Testis (tissue), 2 donors: ENCODE measurements around the gene LILRA5.
"Not testable (repeated sequence)": the region's sequence is repeated elsewhere in the genome, so short reads cannot be mapped to it uniquely, and the experiment has no call there.

Experiments used
- CTCF ChIP-seq, 3 experiments: fragments of 450-650 bp in 2 of 3; fragments of 200-600 bp in 1 of 3; sonication (generic) in 1 of 3; IDR thresholded peaks; one replicate each; pipeline ENCODE4 v1.5.1; 2016 to 2019; ENCODE audit warnings: antibody characterized with exemption in 3 of 3, mild to moderate bottlenecking in 2 of 3, moderate library complexity in 1 of 3
- POLR2A ChIP-seq: fragments of 450-650 bp; IDR thresholded peaks from one replicate; pipeline ENCODE4 v1.6.1; 2017; ENCODE audit warnings: antibody characterized with exemption, mild to moderate bottlenecking, moderate library complexity

GRCh38 chr19:54322934-54323333, 10.0 kb upstream of the LILRA5 start:
- TF ChIP-seq CTCF (IDR thresholded peaks at IDR 0.05): peak in 1 of 3 experiments; percentile 28
- not testable (repeated sequence) for TF ChIP-seq POLR2A
